GM12878 (cell line): ENCODE data around the gene ENG. TPM values are rescaled to one million over a fixed set of nuclear protein-coding genes. Genes with fewer than 3 reads are reported as not detected.
"Not testable (repeated sequence)": the region's sequence is repeated elsewhere in the genome, so short reads cannot be mapped to it uniquely, and the experiment has no call there.

Source experiments
- ATAC-seq: fragments of 200-7000 bp; cut with Tn5 transposase; 3 replicates; pipeline ENCODE4 v1.9.1; 2020; ENCODE audit warnings: mild to moderate bottlenecking, moderate library complexity
- BruUV-seq: library from RNA; stranded (reverse); fragments of 400-500 nt; replicated peaks from 2 replicates; lab custom pipeline; 2021; lab: Mats Ljungman, UMichigan
- CTCF ChIA-PET: fragments of 300-600 bp; sonication (Branson Sonifier 250); formaldehyde crosslinking; extraction: SDS; loops from one replicate; lab custom pipeline; 2021; ENCODE audit warnings: inconsistent platforms; lab: Yijun Ruan, JAX
- POLR2A ChIA-PET: fragments of 350-600 bp; formaldehyde crosslinking; extraction: SDS; loops from one replicate; lab custom pipeline; 2021; ENCODE audit warnings: inconsistent platforms; lab: Charles Lee
- RAD21 ChIA-PET: fragments of 300-600 bp; sonication (Branson Sonifier 250); formaldehyde crosslinking; loops from one replicate; lab custom pipeline; 2023; ENCODE audit warnings: antibody characterized with exemption; ENCODE audit not compliant: unreplicated experiment; lab: Charles Lee
- SMC1A ChIA-PET: fragments of 300-600 bp; sonication (Branson Sonifier 250); formaldehyde crosslinking; loops from one replicate; lab custom pipeline; 2023; ENCODE audit not compliant: unreplicated experiment, uncharacterized antibody; lab: Charles Lee
- DNase-seq: peaks from one replicate; pipeline ENCODE4 v3.0.0-alpha.2; 2011; ENCODE audit warnings: low read depth, low spot score
- FAIRE-seq: peaks from 3 replicates; lab custom pipeline; 2011; peaks lifted over from hg19 to GRCh38; lab: Jason Lieb, UNC
- H2AFZ ChIP-seq: 2 replicates; pipeline ENCODE4 v1.6.0; 2011; ENCODE audit warnings: low read depth, low read length, control low read depth; ENCODE audit not compliant: control insufficient read depth
- H3K27ac ChIP-seq: 2 replicates; pipeline ENCODE4 v1.5.1; 2011; ENCODE audit warnings: control low read depth; ENCODE audit not compliant: control insufficient read depth, insufficient read depth
- H3K27me3 ChIP-seq, 2 experiments: replicated peaks in 1 of 2; 2 replicates each; pipeline versions ENCODE4 v1.6.0 to v1.6.1; 2011; ENCODE audit warnings: low read length in 1 of 2; ENCODE audit not compliant: control insufficient read depth in 2 of 2, insufficient read depth in 2 of 2
- H3K36me3 ChIP-seq, 2 experiments: 2 replicates each; pipeline ENCODE4 v1.5.1; 2011; ENCODE audit warnings: low read length in 1 of 2; ENCODE audit not compliant: control insufficient read depth in 2 of 2, insufficient read depth in 2 of 2
- H3K4me1 ChIP-seq: 2 replicates; pipeline ENCODE4 v1.6.1; 2011; ENCODE audit warnings: mild to moderate bottlenecking, low read length, moderate library complexity, mixed read lengths; ENCODE audit not compliant: control insufficient read depth, insufficient read depth
- H3K4me2 ChIP-seq: 2 replicates; pipeline ENCODE4 v1.6.0; 2011; ENCODE audit warnings: control low read depth; ENCODE audit not compliant: control insufficient read depth, insufficient read depth
- H3K4me3 ChIP-seq: fragments of 200-600 bp; sonication (generic); 2 replicates; pipeline ENCODE4 v1.5.1; 2016
- H3K79me2 ChIP-seq: 2 replicates; pipeline ENCODE4 v1.6.0; 2011; ENCODE audit warnings: low read length; ENCODE audit not compliant: control insufficient read depth, insufficient read depth
- H3K9ac ChIP-seq: 2 replicates; pipeline ENCODE4 v1.8.0; 2011; ENCODE audit warnings: low read length, control low read depth, mixed read lengths; ENCODE audit not compliant: control insufficient read depth, insufficient read depth
- H3K9me3 ChIP-seq: replicated peaks from 3 replicates; pipeline ENCODE4 v1.5.1; 2011; ENCODE audit warnings: mild to moderate bottlenecking, low read length; ENCODE audit not compliant: control insufficient read depth, insufficient read depth
- H4K20me1 ChIP-seq: 2 replicates; pipeline ENCODE4 v1.6.0; 2011; ENCODE audit not compliant: control insufficient read depth, insufficient read depth
- ATF3 ChIP-seq: IDR thresholded peaks from 2 replicates; pipeline ENCODE4 v1.6.1; 2011; ENCODE audit warnings: low read depth, mild to moderate bottlenecking, low read length, moderate library complexity, borderline replicate concordance; ENCODE audit errors: extremely low read depth
- BHLHE40 ChIP-seq, 2 experiments: fragments of 450-650 bp in 1 of 2; IDR thresholded peaks; 2 replicates each; pipeline ENCODE4 v1.6.1; 2011 to 2017; ENCODE audit warnings: low read depth in 2 of 2, borderline replicate concordance in 1 of 2, improper control_type of control experiment in 1 of 2, low read length in 1 of 2, mild to moderate bottlenecking in 1 of 2
- EGR1 ChIP-seq, 2 experiments: IDR thresholded peaks; 1 replicate in 1 of 2; 2 replicates in 1 of 2; pipeline ENCODE4 v1.6.1; 2011 to 2012; ENCODE audit warnings: low read depth in 2 of 2, low read length in 2 of 2, borderline replicate concordance in 1 of 2, mild to moderate bottlenecking in 1 of 2, moderate library complexity in 1 of 2
- MYB ChIP-seq: fragments of 150-350 bp; IDR thresholded peaks from 2 replicates; pipeline ENCODE4 v1.6.1; 2014; ENCODE audit warnings: mild to moderate bottlenecking, low read depth, low read length, borderline replicate concordance
- PAX5 ChIP-seq: IDR thresholded peaks from 2 replicates; pipeline ENCODE4 v1.6.1; 2011; ENCODE audit warnings: low read depth, low read length, borderline replicate concordance
- RB1 ChIP-seq: fragments of 450-650 bp; formaldehyde crosslinking; IDR thresholded peaks from 2 replicates; pipeline ENCODE4 v1.6.1; 2017; ENCODE audit warnings: mild to moderate bottlenecking, borderline replicate concordance
- SMARCA5 ChIP-seq: fragments of 450-650 bp; IDR thresholded peaks from 2 replicates; pipeline ENCODE4 v1.6.1; 2017; ENCODE audit warnings: mild to moderate bottlenecking
- YY1 ChIP-seq: IDR thresholded peaks from 2 replicates; pipeline ENCODE4 v1.6.1; 2011; ENCODE audit warnings: low read depth, mild to moderate bottlenecking, low read length
- ZNF207 ChIP-seq: fragments of 450-650 bp; IDR thresholded peaks from 2 replicates; pipeline ENCODE4 v1.6.1; 2014; ENCODE audit warnings: antibody characterized with exemption, mild to moderate bottlenecking, borderline replicate concordance
- ZNF384 ChIP-seq: IDR thresholded peaks from 2 replicates; pipeline ENCODE4 v1.6.1; 2012; ENCODE audit warnings: low read depth, mild to moderate bottlenecking, low read length, improper control_type of control experiment, borderline replicate concordance
- WGBS: methylation state at CpG from one replicate; pipeline ENCODE4 v1.1.6; 2016; ENCODE audit warnings: low lambda C conversion rate; ENCODE audit not compliant: insufficient replicate concordance, insufficient coverage; ENCODE audit errors: missing lambda C conversion rate; 5-methylcytosine and 5-hydroxymethylcytosine counted together
- in situ Hi-C: fragments of 300-500 bp; cut with MboI; formaldehyde crosslinking; loops from 9 replicates; pipeline ENCODE4 v1.14.3; 2018; ENCODE audit warnings: mixed read lengths
- intact Hi-C: fragments of 100-400 bp; cut with micrococcal nuclease; formaldehyde crosslinking; loops from one replicate; pipeline ENCODE4 v1.14.2; 2022; ENCODE audit not compliant: unreplicated experiment
- polyA plus RNA-seq, 11 experiments: library from polyadenylated mRNA; depleted of rRNA in 4 of 11; unstranded in 6 of 11; stranded (reverse) in 5 of 11; fragments of >200 nt; fragmentation: Nextera tagmentation in 4 of 11; fragmentation: Illumina TruSeq in 1 of 11; extraction: Ambion mirVana in 4 of 11; extraction: Trizol in 1 of 11; gene quantifications; 1 replicate in 1 of 11; 2 replicates in 10 of 11; pipeline versions ENCODE4 v1.2.1 to v1.2.3, GENCODE V29; 2011 to 2016; ENCODE audit warnings: inconsistent platforms in 2 of 11, missing spikeins in 2 of 11, low read depth in 1 of 11
- total RNA-seq, 4 experiments: library from RNA; depleted of rRNA in 3 of 4; stranded (reverse); fragments of >200 nt in 3 of 4; fragmentation: Illumina TruSeq in 1 of 4; extraction: Trizol in 1 of 4; gene quantifications; 2 replicates each; pipeline versions ENCODE4 v1.2.1 to v1.2.3, GENCODE V29; 2013 to 2021

The ENG gene
- total and polyA plus RNA-seq, 10 of the 15 experiments (the other 5 are each of a cell fraction or from before 2014, with no cell fraction given), result 0.14 to 10.1 (median 2.0) TPM

GRCh38 chr9:127870153-127870491 is 15.7 kb upstream of the ENG start:
- H3K9ac ChIP-seq, H3K27ac ChIP-seq, H2AFZ ChIP-seq, H3K4me3 ChIP-seq, H3K27me3 ChIP-seq, H3K79me2 ChIP-seq, in situ Hi-C loops, H3K9me3 ChIP-seq, ATAC-seq, H3K36me3 ChIP-seq, DNase-seq, FAIRE-seq, H3K4me2 ChIP-seq, BruUV-seq, H4K20me1 ChIP-seq: not testable (repeated sequence)
- ChIA-PET RAD21 (interaction anchor here (0.5 to 2.8 kb wide), 25 partner anchors 11 to 365 kb away, joined by 3 to 44 read pairs (median 4); partner anchors contain the start of genes CDK9, FPGS, SH2D3C and ST6GALNAC4), POLR2A (interaction anchor here (0.7 to 1.2 kb wide), 6 partner anchors 16 to 750 kb away, joined by 3 to 7 read pairs (median 4); no protein-coding TSS in a partner anchor), SMC1A (interaction anchor here (0.7 to 2.0 kb wide), 23 partner anchors 12 to 281 kb away, joined by 3 to 20 read pairs (median 5); partner anchors contain the start of genes CDK9, FPGS, PTRH1 and TOR2A), CTCF (interaction anchor here (0.7 to 6.2 kb wide), 44 partner anchors 8 to 369 kb away, joined by 3 to 91 read pairs (median 5); partner anchors contain the start of genes AK1, CDK9, ENG and PTRH1)
- H3K4me1 ChIP-seq, result peaks cover 17% of the 10 kb centered on the region
- intact Hi-C loops, result loop anchor here (1.0 to 2.0 kb wide), 4 partner anchors 51 to 365 kb away; partner anchors contain the start of gene TOR2A
- peak; percentile 6; the same call in 1 of the 2 replicates for TF ChIP-seq ZNF384
- 53% methylated on average over 8 of the region's 9 CpGs for WGBS

- Histone ChIP-seq H3K9me3 (no peaks in the 10 kb centered on the region), H3K79me2 (no peaks in the 10 kb centered on the region), H3K9ac (no peak overlapping the region), H3K4me3 (no peak overlapping the region), H3K27me3 (no peaks in the 10 kb centered on the region), H3K4me2 (no peak overlapping the region), H4K20me1 (no peaks in the 10 kb centered on the region), H2AFZ (no peak overlapping the region), H3K36me3 (no peaks in the 10 kb centered on the region), H3K27ac (no peak overlapping the region), H3K4me1 (peaks cover 22% of the 10 kb centered on the region)
- CTCF ChIA-PET, result interaction anchor here (0.7 to 6.2 kb wide), 50 partner anchors 8 to 368 kb away, joined by 3 to 91 read pairs (median 5); partner anchors contain the start of genes AK1, CDK9, ENG and PTRH1
- 42% methylated on average over 18 of the region's 18 CpGs for WGBS
- intact Hi-C loops (loop anchor here (1.0 to 5.0 kb wide), 5 partner anchors 51 to 365 kb away; partner anchors contain the start of genes CDK9 and TOR2A), in situ Hi-C loops (no loop called here)
- DNase-seq (no peak), FAIRE-seq (peak; percentile 87), ATAC-seq (peak; percentile 96)
- no TSS peak for BruUV-seq
- RAD21 ChIA-PET, result interaction anchor here (0.5 to 2.8 kb wide), 26 partner anchors 10 to 344 kb away, joined by 3 to 44 read pairs (median 4); partner anchors contain the start of genes CDK9, FPGS, SH2D3C and ST6GALNAC4
- POLR2A ChIA-PET, result interaction anchor here (0.5 to 1.2 kb wide), 9 partner anchors 16 to 750 kb away, joined by 3 to 10 read pairs (median 5); partner anchors contain the start of gene TOR2A
- SMC1A ChIA-PET, result interaction anchor here (0.5 to 2.0 kb wide), 30 partner anchors 13 to 473 kb away, joined by 3 to 20 read pairs (median 4); partner anchors contain the start of genes CDK9, FPGS, PTRH1 and SLC2A8
- peak; percentile 73 for TF ChIP-seq YY1
- peak; percentile 22; the same call in 1 of the 2 replicates for TF ChIP-seq ATF3
- TF ChIP-seq MYB, result no peak
- peak; percentile 59; the same call in 1 of the 2 replicates for TF ChIP-seq SMARCA5
- no peak for TF ChIP-seq PAX5
- TF ChIP-seq EGR1 (IDR thresholded peaks at IDR 0.05; ENCODE audit: borderline replicate concordance in 1 of 2, low read depth in 2 of 2, low read length in 2 of 2), result no peak
- peak; percentile 40; the same call in 1 of the 2 replicates for TF ChIP-seq RB1
- peak in 1 of 2 experiments; percentile 34; a peak in 1 of 4 replicates for TF ChIP-seq BHLHE40 (IDR thresholded peaks at IDR 0.05; ENCODE audit: borderline replicate concordance in 1 of 2, low read depth in 2 of 2, low read length in 1 of 2)
- TF ChIP-seq ZNF207, result peak; percentile 28; the same call in 1 of the 2 replicates
These were observed 15.1 kb upstream of the ENG start for GRCh38 chr9:127869310-127870152.
